ENCODE results near the gene WDFY3. TPM values are rescaled to one million over a fixed set of nuclear protein-coding genes. Genes with fewer than 3 reads are reported as not detected.
A peak's percentile ranks its signal among the peaks of the same experiment; 100 is the strongest.
"Not testable (repeated sequence)": the region's sequence is repeated elsewhere in the genome, so short reads cannot be mapped to it uniquely, and the experiment has no call there.

Gene WDFY3
- total RNA-seq, 1 donor from 2014 or later, result 126 TPM

DNA sequence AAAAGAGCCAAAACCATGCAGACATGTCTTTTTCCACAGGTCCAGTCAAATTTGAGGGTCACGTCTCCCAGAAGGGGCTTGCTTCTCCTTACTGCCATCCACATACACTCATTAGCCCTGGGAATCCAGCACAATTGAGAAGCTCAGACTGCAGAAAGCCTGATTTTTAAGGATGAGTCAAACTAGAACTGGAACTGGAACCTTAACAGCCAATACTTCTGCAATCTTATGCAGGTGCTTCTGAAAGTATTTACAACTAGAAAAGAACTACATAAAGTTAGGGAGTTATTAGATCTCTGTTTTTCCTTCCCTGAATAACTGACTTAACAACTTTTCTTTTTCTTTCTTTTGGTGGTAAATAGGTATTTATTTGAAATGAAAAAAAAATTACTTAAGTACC, 297.3 kb downstream of the WDFY3 start:
- TF ChIP-seq, protein P1, sequence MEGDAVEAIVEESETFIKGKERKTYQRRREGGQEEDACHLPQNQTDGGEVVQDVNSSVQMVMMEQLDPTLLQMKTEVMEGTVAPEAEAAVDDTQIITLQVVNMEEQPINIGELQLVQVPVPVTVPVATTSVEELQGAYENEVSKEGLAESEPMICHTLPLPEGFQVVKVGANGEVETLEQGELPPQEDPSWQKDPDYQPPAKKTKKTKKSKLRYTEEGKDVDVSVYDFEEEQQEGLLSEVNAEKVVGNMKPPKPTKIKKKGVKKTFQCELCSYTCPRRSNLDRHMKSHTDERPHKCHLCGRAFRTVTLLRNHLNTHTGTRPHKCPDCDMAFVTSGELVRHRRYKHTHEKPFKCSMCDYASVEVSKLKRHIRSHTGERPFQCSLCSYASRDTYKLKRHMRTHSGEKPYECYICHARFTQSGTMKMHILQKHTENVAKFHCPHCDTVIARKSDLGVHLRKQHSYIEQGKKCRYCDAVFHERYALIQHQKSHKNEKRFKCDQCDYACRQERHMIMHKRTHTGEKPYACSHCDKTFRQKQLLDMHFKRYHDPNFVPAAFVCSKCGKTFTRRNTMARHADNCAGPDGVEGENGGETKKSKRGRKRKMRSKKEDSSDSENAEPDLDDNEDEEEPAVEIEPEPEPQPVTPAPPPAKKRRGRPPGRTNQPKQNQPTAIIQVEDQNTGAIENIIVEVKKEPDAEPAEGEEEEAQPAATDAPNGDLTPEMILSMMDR (IDR thresholded peaks at IDR 0.05), result no peak
- intact Hi-C loops (cut with DNase I), result no loop called here
- Histone ChIP-seq H3K27me3 (no peaks in the 10 kb centered on the region), H3K4me3 (no peak overlapping the region), H3K9me3 (no peaks in the 10 kb centered on the region), H3K4me1 (no peaks in the 10 kb centered on the region), H3K27ac (no peak overlapping the region), H3K36me3 (peaks cover 39% of the 10 kb centered on the region)
- no peak for ATAC-seq
- DNase-seq, result no peak

DNA sequence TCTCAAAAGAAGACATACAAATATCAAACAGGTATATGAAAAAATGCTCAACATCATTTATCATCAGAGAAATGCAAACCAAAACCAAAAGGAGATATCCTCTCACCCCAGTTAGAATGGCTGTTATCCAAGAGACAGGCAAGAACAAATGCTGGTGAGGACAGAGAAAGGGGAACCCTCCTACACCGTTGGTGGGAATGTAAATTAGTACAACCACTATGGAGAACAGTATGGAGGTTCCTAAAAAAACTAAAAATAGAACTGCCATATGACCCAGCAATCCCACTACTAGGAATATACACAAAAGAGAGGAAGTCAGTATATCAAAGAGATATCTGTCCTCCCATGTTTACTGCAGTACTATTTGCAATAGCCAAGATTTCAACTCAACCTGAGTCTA, 300.1 kb downstream of the WDFY3 start:
- H3K4me1 ChIP-seq, result no peaks in the 10 kb centered on the region
- intact Hi-C loops (cut with DNase I), result no loop called here
- no peak overlapping the region for H3K4me3 ChIP-seq
- DNase-seq (no peak), ATAC-seq (peak; percentile 61)
- peaks cover 23% of the 10 kb centered on the region for H3K36me3 ChIP-seq
- H3K9me3 ChIP-seq, result no peaks in the 10 kb centered on the region
- no peak overlapping the region for H3K27ac ChIP-seq
- TF ChIP-seq, protein P1 (IDR thresholded peaks at IDR 0.05), result no peak
- no peaks in the 10 kb centered on the region for H3K27me3 ChIP-seq

DNA sequence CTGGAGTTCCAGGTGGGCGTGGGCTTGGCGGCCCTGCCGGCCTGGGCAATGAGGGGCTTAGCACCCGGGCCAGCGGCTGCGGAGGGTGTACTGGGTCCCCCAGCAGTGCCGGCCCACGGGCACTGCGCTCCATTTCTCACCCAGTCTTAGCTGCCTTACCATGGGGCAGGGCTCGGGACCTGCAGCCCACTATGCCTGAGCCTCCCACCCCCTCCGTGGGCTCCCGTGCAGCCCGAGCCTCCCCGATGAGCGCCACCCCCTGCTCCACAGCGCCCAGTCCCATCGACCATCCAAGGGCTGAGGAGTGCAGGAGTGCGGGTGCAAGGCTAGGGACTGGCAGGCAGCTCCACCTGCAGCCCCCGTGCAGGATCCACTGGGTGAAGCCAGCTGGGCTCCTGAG, 301.7 kb downstream of the WDFY3 start:
- H3K27me3 ChIP-seq; H3K36me3 ChIP-seq; H3K4me3 ChIP-seq; intact Hi-C loops (cut with DNase I); H3K4me1 ChIP-seq; ATAC-seq; H3K27ac ChIP-seq; DNase-seq; H3K9me3 ChIP-seq: not testable (repeated sequence)

DNA sequence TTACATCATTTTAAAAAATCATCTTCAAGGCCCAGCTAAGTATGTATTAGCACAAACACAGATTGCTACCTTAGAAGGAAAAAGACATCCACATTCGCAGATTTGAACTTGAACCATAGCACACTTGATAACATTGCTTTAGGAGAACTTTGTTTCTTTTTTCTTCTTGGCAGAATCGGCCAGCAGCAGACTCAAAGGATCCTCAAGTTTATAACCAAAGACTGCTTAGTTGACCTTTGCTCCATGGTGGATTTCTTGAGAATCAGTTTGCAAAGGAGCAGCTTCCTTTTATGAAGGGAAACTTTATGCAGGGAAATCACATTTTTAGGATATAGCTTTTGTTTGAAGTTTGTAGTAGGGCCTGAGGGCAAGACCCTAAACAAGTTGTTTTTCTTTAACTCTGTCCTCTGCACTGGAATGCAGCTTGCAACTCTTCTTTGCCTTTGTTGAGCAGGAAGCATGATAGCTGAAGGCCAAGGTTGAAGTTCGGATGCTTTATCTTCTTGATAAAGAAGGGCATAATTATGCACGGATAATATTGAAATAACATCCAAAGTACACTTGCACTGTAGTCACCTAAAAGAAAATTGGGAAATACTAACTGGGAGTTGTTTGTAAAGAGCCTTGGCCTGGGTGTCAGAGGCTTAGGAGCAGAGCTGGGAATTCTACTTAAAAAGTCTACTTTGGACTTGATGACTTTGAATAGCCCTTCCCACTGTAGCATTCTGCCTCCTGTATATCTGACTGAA, 305.1 kb downstream of the WDFY3 start:
- TF ChIP-seq, protein P1 (IDR thresholded peaks at IDR 0.05), result no peak
- H3K4me3 ChIP-seq, result no peak overlapping the region
- DNase-seq, result no peak
- H3K27me3 ChIP-seq, result no peaks in the 10 kb centered on the region
- intact Hi-C loops (cut with DNase I), result no loop called here
- no peaks in the 10 kb centered on the region for H3K9me3 ChIP-seq
- H3K36me3 ChIP-seq, result no peaks in the 10 kb centered on the region
- no peaks in the 10 kb centered on the region for H3K4me1 ChIP-seq
- ATAC-seq, result no peak
- no peak overlapping the region for H3K27ac ChIP-seq

DNA sequence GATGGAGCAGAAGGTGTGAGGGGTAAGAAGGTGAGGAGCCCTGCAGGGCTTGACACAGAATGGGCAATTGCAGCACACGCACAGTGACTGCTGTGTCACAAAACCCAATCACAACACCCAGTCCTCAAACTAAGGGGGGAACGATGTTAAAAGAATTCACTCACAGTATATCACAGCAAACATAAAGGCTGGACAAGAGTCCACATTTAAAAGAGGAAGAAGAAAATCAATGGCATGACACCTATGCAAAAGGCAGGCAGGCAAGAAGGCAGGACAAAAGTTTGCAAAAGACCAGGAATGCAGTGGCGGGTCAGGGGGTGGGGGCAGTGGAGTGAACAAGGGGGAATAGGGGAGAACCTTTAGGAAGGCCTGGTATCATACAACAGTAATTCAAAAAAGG, 305.9 kb downstream of the WDFY3 start:
- TF ChIP-seq, protein P1 (IDR thresholded peaks at IDR 0.05), result no peak
- H3K4me1 ChIP-seq, result no peaks in the 10 kb centered on the region
- no peaks in the 10 kb centered on the region for H3K9me3 ChIP-seq
- H3K27me3 ChIP-seq, result no peaks in the 10 kb centered on the region
- H3K27ac ChIP-seq, result no peak overlapping the region
- no peaks in the 10 kb centered on the region for H3K36me3 ChIP-seq
- no peak overlapping the region for H3K4me3 ChIP-seq
- no peak for DNase-seq
- ATAC-seq, result no peak
- intact Hi-C loops (cut with DNase I), result no loop called here

DNA sequence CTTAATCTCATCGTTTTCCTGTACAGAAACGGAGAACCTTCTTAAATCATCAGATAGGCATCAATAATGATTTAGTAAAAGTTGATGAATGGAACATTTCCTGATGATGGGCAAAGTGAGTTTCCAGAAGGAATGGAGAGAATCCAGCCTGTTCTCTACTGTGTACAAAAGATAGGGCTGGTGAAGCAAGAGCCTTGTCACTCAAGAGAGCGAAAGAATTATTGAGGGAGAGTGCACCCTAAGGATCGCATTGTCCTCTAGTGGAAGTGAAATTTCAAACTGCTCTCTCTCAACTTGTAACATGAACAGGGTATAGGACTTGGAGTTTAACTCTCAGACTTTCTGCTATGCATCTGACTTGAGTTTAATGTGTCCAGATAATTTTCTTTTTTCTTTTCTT, 314.0 kb downstream of the WDFY3 start:
- peaks cover 6% of the 10 kb centered on the region for H3K4me1 ChIP-seq
- no peak for ATAC-seq
- no peak overlapping the region for H3K4me3 ChIP-seq
- TF ChIP-seq, protein P1 (IDR thresholded peaks at IDR 0.05), result no peak
- H3K27me3 ChIP-seq, result no peaks in the 10 kb centered on the region
- DNase-seq, result no peak
- H3K27ac ChIP-seq, result no peak overlapping the region
- no peaks in the 10 kb centered on the region for H3K9me3 ChIP-seq
- no peaks in the 10 kb centered on the region for H3K36me3 ChIP-seq
- intact Hi-C loops (cut with DNase I), result no loop called here
